HS-27A (cell line): ENCODE results near the gene KCNQ1.

Source experiments
- DNase-seq: peaks from one replicate; pipeline ENCODE4 v3.0.0-alpha.2; 2012; ENCODE audit warnings: low read depth, missing footprints

KCNQ1 gene

DNA sequence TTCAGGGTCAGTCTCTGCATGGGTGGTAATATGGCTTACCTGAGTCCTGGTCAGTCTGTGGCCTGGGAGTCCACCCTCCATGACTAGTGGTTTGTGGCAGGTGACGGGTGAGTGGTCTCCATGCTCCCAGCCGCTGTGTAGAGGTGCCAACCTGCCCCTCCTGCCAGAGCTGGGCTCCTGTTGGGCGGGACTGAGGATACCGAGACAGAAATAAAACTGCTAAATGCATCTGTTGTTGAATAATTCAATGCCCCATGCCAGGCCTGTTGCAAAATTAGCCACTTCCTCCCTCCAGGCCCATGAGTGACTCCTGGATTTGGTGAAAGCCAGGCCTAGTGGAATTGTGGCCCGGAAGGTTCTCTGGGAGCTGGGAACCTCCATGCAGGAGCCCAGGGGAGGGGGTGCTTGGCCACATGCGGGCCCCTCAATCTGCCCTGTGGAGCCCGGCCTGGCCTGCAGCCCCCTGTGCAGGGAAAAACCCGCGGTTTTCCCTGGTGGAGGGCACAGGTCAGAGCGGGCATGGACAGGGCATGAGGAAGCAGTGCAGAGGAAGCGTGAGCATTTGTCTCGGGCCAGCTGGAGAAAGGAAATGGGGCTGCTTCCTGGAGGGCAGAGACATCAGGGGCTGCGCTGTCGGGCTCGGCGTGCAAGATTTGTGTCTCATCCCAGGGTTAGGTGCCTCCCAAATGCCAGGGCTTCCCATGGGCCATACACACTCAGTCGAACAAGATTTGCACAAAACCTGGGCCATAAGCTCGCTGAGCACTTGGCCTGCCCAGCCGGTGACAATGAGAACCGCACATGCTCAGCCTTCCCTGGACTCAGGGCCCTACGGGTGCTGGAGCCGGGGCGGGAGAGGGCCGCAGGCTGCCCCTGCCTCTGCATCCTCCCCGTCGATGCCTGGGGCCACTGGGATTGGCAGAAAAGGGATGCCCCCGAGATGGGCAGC is 66.9 kb downstream of the KCNQ1 start:
- no peak for DNase-seq

DNA sequence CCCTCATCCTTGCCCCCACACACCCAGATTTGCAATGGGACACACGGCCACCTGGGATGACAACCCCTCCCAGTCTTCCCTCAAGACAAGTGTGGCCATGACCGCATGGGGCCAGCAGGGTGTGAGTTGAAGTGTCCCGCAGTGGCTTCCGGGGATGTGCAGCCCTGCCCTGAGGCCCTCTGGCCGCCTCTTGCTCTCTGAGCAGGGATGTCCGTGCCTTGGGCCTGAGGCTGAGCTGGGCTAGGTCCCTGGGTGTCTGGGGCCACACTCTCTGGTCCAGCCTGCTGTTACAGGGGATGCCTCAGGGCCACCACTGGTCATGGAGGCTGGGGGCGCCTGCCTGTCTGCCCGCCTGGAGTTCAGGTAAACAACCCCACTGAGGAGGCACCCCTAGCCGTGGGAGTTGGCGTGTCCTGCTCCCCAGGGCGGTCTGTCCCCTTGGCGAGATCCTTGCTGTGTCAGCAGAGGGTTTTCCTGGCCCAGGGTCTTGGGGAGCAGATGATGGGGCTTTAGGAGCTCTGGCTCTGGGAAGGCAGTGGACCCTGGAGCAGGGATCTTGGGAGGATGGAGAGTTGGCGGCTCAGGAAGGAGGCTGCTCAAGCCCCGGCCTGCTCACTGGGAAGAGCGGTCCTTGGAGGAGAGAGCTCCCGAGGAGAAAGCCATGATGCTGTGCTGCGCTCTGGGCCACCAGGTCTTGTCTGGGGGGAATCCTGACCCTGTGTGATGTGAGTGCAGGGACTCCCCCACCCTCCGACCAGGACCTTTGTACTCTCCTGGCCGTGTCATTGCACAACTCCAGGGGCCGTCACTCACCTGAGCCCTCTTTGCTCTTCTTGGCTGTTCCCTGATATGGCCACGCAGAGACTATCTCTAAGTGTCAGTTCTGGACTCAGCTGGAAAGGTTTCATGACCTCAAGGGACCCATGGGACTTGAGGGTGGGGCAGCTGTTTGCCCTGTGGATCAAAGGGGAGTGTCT is 67.9 kb downstream of the KCNQ1 start:
- DNase-seq, result no peak

DNA sequence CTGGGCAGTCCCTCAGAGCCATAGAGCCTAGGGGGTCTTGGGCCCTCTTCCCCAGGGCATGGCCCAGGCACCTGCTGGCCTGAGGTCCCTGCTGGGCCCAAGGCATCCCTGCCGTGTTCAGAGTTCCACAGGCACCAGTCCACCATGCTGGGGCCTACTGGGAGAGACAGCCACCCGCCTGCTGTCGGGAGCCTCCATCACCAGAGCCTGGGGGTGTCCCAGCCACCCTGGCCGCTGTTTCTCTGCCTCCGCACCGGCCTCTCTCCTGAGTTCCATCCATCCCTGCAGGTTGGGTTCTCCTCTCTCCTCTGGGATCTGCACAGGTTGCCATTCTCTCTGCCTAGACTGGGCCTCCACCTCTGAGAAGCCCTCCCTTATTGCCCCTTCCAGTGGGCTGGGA is 68.6 kb downstream of the KCNQ1 start:
- no peak for DNase-seq

DNA sequence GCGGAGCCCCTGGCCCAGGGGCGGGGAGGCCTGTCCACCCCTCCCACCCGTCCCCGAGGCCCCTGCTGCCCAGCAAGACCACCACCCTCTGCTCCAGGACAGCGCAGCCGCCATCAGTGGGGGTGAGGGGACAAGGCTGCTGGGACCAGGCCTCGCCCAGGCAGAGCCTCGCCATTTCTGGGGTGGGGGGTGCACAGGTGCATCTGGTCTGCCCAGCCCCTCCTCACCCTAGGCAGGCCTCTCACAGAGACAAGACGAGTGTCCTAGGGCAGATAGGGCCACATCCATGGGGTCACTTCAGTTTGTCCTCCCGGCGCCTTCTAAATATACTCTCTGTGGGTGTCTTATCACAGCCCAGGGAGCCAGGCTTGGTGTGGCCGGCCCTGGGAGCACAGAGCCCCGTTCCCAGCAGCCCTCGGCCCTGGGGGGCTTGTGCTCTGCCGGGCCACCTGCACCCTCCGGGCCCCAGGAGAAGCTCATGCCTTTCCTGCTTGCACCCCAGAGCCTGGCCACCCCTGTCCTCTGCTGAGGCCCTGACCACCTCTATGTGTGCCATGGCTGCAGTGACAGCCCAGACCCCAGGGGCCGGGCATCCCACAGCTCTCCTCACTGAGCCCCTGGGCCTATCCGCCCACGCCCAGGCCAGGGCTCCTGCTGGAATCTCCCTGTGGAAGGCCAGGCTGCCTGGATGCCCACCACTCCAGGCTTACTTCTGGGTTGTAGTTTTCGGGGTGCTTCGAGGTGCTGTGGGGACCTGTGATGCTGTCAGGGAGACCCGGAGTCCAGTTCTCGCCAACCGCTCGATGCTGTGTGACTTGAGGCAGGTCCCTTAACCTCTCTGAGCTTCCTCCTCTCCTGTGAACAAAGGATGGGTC is 70.8 kb downstream of the KCNQ1 start:
- no peak for DNase-seq

DNA sequence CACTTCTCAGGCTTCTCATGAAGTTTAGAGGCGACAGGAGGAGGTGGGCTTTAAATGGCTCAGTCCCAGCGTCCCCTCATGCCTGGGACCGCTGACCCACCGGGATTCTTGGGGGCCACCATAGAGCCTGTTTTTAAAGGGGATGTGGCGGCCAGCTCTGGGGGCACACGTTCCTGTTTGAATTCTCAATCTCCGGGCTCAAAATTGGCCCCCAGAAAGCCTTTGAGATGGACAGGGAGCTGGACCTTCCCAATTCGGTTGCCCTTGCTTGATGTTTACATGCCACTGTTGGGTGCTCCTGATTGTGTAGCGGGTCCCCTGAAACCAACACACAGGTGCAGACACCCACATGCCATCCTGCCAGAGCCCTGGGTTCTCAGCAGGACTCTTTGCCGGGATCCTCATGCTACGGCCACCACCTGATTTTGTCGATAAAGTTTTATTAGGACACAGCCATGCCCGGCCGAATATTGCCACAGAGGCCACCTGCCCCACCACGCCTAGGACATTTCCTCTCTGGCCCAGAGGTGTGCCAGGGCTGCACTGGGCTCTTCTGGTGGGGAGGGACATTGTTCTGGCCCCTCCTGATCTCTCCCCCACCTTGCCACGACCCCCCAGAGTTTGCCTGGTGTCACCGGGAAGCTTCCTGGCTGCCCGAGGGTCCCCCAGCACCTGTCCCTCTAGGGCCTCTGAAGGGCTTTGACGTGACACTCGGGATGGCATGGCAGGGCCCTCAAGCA is 71.6 kb downstream of the KCNQ1 start:
- DNase-seq, result no peak

DNA sequence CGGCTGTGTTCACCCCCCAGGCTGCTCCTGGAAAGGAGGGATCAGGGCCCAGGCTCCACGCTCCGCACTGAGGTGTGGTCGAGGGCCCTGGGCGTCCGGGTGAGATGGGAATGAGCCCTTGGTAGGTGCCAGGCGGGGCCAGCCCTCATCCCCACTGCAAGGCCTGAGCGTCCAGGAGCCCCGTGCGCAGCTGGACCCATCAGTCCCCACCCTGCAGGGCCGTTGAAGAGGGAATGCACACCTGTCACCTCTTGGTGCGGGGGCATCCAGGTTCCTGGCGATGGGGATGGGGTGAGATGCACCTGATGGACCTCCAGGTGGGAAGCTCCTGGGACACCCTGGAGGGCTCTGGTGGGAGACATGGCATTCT is 72.2 kb downstream of the KCNQ1 start:
- no peak for DNase-seq

DNA sequence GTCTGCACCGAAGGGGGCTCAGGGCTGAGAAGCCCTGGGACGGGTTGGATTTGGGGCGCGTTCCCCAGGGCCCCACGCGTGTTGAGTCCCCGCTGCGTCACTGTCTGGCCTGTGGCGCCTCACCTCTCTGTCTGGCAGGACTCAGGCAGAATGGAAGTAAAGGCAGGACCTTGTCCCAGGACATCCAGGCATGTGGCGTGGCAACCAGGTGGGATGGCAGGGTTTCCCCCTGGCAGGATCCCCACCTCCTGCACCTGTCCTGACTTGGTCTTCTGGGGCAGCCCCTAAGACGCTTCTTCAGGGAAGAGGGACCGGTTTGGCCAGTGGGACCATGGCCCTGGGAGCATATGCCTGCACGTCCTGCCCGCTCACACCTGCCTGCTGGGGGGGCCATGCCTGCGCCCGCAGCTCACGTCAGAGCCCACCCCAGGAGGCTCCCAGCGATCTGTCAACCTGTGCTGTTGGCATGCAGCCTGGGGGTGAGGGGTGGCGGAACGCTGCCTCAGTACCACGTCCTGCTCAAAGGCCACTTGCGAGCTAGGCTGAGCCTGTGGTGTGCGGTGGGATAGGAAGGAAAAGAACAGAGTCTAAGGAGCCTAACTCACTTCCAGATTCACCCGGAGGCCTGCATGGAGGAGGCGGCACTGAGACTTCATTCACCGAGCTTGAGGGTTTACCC is 72.7 kb downstream of the KCNQ1 start:
- no peak for DNase-seq

DNA sequence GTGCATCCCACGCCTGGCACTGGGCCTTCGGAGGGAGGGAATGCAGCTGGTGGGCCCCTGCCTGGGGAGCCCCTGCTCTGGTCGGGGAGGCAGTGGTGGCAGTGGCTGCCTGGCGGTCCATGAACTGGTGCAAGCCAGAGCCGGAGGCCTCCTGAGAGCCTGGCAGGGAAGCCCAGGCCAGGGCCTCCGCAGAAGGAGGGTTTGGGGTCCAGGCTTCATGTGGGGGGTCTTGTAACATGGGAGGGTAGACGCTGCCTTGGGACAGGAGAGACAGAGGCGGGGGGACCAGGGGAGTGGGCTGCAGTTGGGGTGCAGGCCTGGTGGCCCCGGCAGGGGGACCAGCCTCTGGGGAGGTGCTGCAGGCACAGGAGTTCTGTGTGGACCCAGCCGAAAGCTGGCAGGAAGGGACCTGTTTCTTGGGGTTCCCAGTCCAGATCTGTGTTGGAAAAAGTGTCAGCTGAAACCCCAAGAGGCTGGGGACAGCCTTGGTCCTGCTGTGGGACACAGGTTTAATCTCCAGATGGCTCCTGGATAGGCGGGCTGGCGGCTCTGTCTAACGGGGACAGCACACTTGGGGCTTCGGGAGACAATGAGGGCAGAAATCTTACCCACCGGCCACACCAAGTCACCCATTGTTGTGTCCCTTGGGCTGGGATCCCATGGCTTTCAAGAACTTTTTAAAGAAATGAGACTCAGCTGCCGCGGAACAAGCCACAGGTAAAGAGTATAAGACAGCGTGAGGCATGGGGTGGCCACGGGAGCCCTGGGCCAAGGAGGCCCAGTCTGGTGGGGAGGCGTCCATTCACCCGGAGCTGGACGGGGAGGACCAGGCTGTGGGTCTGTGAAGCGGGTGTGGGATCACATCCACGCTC is 73.5 kb downstream of the KCNQ1 start:
- DNase-seq, result no peak

DNA sequence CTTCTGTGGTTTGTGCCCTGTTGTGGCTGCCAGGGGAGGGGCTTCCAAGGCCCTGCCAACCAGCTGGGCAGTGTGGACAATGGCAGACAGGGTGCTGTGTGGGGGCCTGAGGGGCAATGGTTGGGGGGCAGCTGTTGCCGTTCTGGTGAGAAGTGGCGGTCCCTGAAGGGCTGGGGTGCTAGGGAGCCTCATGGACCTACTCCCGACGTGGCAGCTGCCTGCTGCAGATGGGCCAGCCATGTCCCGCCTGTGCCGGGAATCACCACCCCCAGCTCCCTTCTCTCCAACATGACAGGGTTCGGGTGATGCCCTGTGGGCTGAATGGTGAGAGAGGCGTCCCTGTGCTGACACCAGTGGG is 74.2 kb downstream of the KCNQ1 start:
- no peak for DNase-seq

DNA sequence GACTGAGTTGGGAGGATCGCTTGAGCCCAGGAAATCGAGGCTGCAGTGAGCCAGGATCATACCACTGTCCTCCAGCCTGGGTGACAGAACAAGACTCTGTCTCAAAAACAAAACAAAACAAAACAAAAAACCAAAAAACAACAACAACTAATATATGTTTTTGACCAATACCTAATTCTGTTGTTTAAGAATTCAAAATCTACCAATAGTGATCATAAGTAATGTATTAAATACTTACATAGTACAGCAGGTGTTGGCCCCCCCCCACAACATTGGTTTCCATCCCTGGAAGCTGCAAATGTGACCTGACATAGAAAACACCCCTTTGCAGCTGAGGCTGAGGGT is 74.7 kb downstream of the KCNQ1 start:
- no peak for DNase-seq

DNA sequence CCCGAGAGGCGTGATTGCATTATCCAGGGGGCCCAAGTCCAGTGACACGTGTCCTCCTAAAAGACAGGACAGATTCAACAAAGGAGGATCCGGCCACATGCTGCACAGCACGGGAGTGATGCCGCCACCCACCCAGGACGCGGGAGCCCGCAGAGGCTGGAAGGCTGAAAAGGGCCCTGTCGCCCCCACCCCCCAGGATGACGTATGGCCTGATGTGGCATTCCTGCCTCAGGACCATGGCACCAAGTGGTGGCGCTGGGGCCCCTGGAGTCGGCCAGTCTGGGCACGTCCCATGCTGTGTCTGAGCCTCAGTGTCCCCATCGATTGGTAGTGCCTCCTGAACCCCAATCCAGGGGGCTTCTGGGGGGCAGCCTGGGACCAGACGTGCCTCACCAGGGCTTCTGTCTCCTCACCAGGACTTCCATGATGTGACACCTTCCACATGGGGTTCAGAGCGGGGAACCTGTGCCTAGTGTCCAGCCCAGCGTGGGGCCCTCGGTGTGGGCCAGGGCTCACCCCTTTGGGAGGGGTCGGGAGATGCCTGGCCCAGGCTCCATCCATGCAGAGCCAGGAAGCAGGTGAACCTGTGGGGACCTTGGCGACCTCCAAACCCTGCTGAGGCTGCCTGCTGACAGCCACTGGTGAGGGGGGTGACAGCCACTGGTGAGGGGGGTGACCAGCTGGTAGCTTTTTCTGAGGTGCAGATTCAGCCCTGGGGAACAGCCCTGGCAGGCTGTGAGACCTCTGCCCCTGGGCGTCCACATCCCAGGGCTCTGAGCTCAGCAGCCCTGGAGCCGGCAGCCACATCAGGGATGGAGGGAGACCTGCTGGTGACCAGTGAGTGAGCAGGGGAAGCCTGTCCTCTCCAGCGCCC is 75.3 kb downstream of the KCNQ1 start:
- DNase-seq, result no peak

DNA sequence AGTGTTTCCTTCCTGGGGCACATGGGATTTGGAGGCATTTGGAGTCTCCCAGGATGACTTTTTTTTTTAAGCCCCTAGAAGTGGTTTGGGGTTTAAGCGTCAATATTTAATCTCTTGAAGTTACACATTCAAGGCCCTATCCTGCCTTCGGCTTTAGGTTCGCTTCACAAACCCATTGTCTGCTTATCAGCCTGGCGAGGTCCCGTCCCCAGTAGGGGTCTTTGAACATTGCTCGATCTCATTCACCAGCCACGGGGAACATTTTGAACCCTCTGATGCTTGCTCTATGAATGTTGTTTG is 75.9 kb downstream of the KCNQ1 start:
- no peak for DNase-seq

DNA sequence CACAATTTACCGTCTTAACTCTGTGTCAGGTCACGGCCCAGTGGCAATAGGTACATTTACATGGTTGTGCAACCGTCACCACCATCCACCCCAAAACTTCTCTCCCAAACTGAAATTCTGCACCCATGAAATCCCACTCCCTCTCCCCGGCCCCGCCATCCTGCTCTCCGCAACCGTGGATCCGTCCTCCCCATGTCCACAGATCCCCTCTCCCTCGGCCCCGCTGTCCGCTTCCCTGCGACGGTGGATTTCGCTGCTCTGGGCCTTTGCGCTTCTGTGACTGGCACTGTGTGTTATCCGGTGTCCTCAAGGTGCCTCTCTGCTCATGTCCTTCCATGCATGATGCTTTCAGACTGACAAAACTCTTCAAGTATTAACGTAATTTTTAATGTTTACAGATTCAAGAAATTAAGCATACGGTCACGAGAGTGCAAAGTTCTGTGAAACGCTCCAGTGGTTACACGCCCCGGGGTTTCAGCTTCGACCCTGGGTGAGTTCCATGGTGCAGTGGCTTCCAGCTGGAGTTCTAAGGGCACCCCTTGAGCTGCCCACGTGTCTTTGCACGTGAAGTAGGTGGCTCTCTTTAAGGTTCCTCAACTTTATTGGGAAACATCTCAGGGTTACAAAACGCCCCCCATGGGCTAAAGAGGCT is 76.4 kb downstream of the KCNQ1 start:
- no peak for DNase-seq

DNA sequence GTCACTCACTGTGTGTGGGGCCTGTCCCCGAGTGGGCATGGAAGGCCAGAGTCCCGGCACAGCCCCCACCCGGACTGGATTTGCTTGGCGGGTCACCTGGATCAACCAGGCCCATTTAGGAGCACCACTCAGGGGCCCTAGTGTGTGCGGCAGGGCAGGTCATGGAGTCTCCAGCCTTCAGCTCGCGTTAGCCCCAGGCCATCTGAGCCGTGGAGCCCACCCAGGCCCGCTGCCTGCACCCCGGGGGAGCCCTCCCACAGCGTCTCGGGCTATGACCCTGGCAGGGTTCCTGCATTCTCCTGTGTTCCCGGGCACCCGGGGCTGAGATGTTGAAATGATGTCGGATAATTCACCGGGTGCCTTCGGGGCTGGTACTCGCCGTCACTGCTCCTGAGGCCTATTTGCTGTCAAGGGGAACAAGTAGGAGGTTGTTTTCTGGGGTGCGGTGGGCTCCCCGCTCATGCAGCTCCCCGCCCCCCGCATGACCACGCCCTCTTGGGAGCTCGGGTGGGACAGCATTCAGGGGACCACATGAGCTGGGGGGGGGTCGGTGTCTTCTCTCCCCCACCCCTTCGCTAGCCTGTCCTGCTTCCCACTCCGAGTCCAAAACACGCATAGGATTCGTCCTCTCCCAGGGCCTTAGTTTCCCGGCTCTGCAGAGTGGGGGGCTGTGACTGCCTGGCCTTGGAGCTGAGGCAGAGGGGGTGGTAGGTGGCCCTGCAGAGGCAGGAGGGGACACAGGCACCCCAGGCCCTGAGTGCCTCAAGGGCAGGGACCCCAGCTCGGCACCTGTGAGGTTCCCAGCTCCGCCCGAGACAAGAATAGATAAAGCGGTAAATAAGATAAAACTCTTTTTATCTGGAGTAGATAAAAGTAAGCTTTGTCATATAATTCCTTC is 77.2 kb downstream of the KCNQ1 start:
- DNase-seq, result no peak

DNA sequence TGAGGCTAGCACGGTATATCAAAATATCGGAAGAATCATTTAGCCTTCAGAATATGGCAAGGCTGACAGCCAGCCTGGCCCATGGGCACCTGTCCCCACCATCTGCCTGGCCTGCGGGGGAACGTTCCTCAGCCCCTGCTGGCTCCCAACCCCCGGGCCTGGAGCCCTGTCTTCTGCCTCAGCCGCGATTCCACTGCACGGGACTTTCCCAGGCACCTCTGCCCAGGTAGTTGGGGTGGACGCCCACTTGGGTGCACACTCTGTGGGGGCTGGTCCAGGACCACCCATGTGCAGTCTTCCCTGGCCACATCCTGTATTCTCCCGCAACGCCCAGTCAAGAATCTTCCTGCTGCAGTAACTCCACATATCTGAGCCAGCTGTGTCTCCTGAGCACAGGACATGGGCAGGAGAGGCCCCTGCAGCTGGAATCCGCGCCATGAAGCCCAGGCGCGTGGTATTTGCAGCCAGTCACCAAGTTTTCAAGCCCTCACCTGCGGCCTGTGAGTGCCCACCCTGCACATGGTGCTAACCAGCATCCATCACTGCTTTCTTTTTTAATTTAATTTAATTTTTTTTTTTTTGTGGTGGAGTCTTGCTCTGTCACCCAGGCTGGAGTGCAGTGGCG is 77.9 kb downstream of the KCNQ1 start:
- DNase-seq, result no peak

DNA sequence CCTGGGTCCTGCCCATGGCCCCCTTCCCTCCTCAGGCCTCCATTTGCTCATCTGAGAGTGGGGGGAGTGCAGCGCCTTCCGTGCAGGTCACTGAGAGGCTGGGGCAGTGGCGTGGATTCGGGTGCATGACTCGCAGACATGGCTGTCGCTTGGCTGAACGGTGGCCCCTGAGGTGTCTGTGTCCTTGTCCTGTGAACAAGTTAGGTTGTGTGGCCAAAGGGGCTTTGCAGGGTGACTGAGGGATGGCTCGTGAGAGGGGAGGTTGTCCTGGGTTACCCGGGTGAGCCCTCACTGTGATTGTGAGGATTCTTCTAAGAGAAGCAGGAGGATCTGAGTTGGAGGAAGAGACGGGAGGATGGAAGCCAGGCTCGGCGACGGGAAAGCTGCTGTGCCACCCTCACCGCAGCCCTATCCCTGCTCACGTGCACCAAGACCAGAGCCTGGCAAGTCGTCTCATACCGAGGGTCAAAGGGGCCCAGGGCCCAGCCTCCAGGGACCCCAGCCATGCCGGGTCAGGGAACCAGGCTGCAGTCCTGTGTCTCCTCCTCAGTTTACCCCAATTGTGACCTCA is 79.1 kb downstream of the KCNQ1 start:
- DNase-seq, result no peak
